Measurements from ENCODE around the gene LYZL2. TPM values are rescaled to one million over a fixed set of nuclear protein-coding genes. Genes with fewer than 3 reads are reported as not detected.
"Not testable (repeated sequence)": the region's sequence is repeated elsewhere in the genome, so short reads cannot be mapped to it uniquely, and the experiment has no call there.

LYZL2 gene
- not detected in 2 replicates for total RNA-seq
- long read RNA-seq = 0 reads

DNA sequence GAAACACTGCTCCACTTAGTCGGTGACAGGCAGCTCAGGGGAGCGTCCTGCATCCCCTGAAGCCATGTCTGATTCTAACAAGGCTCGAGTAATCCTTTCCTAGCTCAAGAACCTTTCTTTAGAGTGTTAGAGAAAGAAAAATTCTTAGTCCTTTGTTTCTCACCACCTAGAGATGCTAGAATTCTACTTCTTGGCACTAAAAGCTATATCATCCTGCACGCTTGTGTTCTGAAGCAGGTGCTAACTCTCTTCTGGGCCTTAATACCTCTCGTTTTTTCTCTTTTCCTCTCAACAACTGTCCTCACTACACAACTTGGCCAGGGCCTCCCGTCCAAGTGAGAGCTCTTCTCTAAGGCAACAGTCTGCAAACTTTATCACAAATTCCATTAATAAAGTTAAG is at the start of gene LYZL2:
Gene LYZL2 (minus strand): TSS at position 101 of the 400 bp plus-strand sequence. CDS start 2,838 bp downstream, outside the sequence.
- peaks cover under 1% of the 10 kb centered on the region for H3K27me3 Mint-ChIP-seq
- no peak for DNase-seq (ENCODE audit: low spot score, unreplicated experiment)
- peaks cover 3% of the 10 kb centered on the region for H3K9me3 Mint-ChIP-seq (ENCODE audit: low read depth)
- H3K4me3 Mint-ChIP-seq (ENCODE audit: low read depth) = no peak within 1 kb of the TSS
- H3K4me1 Mint-ChIP-seq (ENCODE audit: low read depth) = no peaks in the 10 kb centered on the region
- H3K36me3 Mint-ChIP-seq (ENCODE audit: insufficient read depth) = no peaks in the 10 kb centered on the region
- no peak within 1 kb of the TSS for H3K27ac Mint-ChIP-seq
- TF ChIP-seq, protein P1, sequence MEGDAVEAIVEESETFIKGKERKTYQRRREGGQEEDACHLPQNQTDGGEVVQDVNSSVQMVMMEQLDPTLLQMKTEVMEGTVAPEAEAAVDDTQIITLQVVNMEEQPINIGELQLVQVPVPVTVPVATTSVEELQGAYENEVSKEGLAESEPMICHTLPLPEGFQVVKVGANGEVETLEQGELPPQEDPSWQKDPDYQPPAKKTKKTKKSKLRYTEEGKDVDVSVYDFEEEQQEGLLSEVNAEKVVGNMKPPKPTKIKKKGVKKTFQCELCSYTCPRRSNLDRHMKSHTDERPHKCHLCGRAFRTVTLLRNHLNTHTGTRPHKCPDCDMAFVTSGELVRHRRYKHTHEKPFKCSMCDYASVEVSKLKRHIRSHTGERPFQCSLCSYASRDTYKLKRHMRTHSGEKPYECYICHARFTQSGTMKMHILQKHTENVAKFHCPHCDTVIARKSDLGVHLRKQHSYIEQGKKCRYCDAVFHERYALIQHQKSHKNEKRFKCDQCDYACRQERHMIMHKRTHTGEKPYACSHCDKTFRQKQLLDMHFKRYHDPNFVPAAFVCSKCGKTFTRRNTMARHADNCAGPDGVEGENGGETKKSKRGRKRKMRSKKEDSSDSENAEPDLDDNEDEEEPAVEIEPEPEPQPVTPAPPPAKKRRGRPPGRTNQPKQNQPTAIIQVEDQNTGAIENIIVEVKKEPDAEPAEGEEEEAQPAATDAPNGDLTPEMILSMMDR (IDR thresholded peaks at IDR 0.05; ENCODE audit: unreplicated experiment) = no peak

DNA sequence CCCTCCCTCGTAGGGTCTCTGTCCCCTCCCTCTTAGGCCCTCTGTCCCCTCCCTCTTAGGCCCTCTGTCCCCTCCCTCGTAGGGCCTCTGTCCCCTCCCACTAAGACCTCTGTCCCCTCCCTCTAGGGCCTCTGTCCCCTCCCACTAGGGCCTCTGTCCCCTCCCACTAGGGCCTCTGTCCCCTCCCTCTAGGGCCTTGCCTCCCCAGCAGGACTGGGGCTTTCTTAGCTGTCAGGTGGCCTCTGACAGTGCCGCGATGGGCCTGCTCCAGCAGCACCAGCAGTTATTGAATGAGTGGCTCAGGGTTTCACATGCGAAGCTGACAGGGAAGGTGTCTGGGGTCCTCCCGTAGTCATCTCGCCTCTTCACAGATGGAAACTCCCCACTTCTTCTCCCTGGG is 48.1 kb upstream of the LYZL2 start:
- H3K4me1 Mint-ChIP-seq (ENCODE audit: low read depth); H3K36me3 Mint-ChIP-seq (ENCODE audit: insufficient read depth); H3K27me3 Mint-ChIP-seq; H3K9me3 Mint-ChIP-seq (ENCODE audit: low read depth); H3K27ac Mint-ChIP-seq; DNase-seq (ENCODE audit: low spot score, unreplicated experiment); H3K4me3 Mint-ChIP-seq (ENCODE audit: low read depth): not testable (repeated sequence)

DNA sequence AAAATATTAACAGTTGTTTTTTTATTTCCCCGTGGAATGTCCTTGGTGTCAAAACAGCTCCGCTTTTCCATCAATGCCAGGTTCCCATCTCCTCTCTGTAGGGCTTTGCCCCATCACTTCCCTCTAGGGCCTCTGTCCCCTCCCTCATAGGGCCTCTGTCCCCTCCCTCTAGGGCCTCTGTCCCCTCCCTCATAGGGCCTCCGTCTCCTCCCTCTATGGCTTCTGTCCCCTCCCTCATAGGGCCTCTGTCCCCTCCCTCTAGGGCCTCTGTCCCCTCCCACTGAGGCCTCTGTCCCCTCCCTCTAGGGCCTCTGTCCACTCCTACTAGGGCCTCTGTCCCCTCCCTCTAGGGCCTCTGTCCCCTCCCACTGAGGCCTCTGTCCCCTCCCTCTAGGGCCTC is 47.6 kb upstream of the LYZL2 start:
- H3K4me1 Mint-ChIP-seq (ENCODE audit: low read depth); H3K27ac Mint-ChIP-seq; DNase-seq (ENCODE audit: low spot score, unreplicated experiment); H3K9me3 Mint-ChIP-seq (ENCODE audit: low read depth); H3K4me3 Mint-ChIP-seq (ENCODE audit: low read depth); H3K36me3 Mint-ChIP-seq (ENCODE audit: insufficient read depth); H3K27me3 Mint-ChIP-seq: not testable (repeated sequence)

DNA sequence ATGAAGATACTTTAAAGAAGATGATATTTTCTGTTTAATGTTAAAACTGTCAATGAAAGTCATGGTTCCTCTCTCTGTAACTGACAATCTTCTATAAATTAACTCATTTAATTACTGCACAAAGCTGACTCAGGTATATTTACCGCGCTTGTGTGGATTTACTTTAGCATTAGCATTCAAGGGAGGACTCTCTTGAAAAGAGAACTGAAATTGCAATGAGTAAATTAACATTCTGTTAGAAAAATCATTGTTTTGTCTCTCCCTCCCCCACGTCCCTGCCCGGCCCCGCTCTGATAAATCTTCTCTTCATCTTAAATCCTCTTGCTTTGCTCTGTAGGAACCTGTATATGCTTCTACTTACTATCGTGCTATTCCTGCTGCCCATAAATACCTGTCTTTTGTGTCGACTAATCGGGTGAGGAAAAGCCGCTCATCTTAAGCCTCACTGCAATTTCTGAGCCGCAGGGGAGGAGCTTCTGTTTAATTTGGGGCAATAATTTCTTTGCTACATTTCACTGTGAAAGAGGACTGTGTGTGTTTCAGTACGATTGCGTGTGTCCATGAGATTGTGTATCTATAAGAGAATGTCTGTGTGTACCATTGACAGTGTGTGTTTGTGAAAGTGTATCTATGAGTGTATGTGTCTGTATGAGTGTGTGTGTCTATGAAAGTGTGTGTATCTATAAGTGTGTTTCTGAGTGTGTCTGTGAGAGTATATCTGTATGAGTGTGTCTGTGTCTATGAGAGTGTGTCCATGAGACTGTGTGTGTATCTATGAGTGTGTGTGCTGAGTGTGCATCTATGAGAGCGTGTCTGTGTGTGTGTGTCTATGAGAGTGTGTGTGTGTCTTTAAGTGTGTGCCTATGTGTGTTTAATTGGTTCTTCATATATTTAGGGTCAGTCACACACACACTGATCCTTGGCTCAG is 46.5 kb upstream of the LYZL2 start:
- H3K4me3 Mint-ChIP-seq (ENCODE audit: low read depth) = no peak overlapping the region

DNA sequence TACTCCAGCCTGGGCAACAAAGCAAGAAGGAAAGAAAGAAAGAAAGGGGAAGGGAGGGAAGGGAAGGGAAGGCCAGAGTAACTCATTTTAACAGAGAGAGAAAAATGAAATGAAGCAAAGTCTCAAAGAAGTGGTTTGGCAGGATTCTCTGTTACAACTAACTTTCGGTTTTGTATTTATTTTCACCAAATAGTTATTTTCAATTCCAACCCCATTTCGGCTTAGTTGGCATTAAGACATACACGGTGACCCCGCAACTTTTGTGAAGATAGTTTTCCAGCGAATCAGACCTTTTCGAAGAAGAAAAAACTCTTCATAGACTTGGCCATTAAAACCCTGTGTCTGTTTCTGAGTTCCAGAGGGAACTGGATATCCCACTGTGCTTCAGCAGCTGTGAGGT is 45.2 kb upstream of the LYZL2 start:
- no peaks in the 10 kb centered on the region for H3K36me3 Mint-ChIP-seq (ENCODE audit: insufficient read depth)
- peaks cover under 1% of the 10 kb centered on the region for H3K9me3 Mint-ChIP-seq (ENCODE audit: low read depth)
- peaks cover 16% of the 10 kb centered on the region for H3K27me3 Mint-ChIP-seq
- TF ChIP-seq, protein P1 (IDR thresholded peaks at IDR 0.05; ENCODE audit: unreplicated experiment) = no peak
- H3K27ac Mint-ChIP-seq = no peak overlapping the region
- no peak for DNase-seq (ENCODE audit: low spot score, unreplicated experiment)
- no peaks in the 10 kb centered on the region for H3K4me1 Mint-ChIP-seq (ENCODE audit: low read depth)
- H3K4me3 Mint-ChIP-seq (ENCODE audit: low read depth) = no peak overlapping the region

More for the DNA sequence above, 46.5 kb upstream of the LYZL2 start:
- TF ChIP-seq, protein P1 (IDR thresholded peaks at IDR 0.05; ENCODE audit: unreplicated experiment) = no peak
- Mint-ChIP-seq H3K27me3 (peaks cover 12% of the 10 kb centered on the region), H3K4me1 (ENCODE audit: low read depth) (no peaks in the 10 kb centered on the region), H3K36me3 (ENCODE audit: insufficient read depth) (no peaks in the 10 kb centered on the region), H3K9me3 (ENCODE audit: low read depth) (peaks cover 8% of the 10 kb centered on the region), H3K27ac (no peak overlapping the region)
- DNase-seq (ENCODE audit: low spot score, unreplicated experiment) = no peak

DNA sequence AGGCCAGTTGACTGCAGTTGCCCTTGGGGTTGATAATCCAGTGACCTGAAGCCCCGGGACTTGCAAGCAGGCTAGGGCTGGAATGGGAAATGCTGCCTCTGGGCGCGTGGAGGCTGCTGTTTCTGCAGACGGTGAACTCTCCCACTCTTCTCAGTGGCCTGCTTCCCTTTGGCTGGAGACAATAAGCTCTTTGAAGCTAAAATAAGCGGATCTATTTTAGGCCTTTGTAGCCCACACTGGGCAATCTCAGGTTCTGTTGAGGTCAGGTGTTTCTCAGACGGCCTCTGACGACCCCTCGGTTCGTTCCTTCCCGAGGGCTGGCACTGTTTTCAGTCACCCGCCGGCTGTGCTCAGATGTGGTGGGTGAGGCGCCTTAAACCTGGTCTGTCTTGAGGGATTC is 43.7 kb upstream of the LYZL2 start:
- H3K4me1 Mint-ChIP-seq (ENCODE audit: low read depth); H3K9me3 Mint-ChIP-seq (ENCODE audit: low read depth); DNase-seq (ENCODE audit: low spot score, unreplicated experiment): not testable (repeated sequence)

DNA sequence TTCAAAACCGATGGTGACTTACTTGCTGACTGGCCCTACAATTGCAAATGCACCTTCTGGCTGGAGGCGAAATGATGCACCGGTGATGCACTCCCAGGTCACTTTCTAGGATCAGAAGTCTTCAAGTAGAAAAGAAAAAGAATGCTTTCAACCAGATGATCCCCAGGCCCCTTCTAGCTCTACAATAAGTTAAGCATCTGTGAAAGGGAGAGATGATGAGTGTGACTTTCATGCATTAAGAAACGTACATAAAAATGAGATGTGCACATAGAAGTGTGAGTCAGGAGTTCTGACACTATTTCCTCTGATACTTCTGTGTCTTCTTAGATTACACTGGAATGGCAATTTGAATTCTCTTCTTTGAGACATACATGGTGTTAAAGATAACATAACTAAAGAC is 42.8 kb upstream of the LYZL2 start:
- H3K27me3 Mint-ChIP-seq = peaks cover 14% of the 10 kb centered on the region
- not testable (repeated sequence) for H3K4me3 Mint-ChIP-seq (ENCODE audit: low read depth); H3K27ac Mint-ChIP-seq; H3K36me3 Mint-ChIP-seq (ENCODE audit: insufficient read depth); H3K4me1 Mint-ChIP-seq (ENCODE audit: low read depth); DNase-seq (ENCODE audit: low spot score, unreplicated experiment); H3K9me3 Mint-ChIP-seq (ENCODE audit: low read depth)

More for the DNA sequence above, 43.7 kb upstream of the LYZL2 start:
- peaks cover 17% of the 10 kb centered on the region for H3K27me3 Mint-ChIP-seq
- not testable (repeated sequence) for H3K36me3 Mint-ChIP-seq (ENCODE audit: insufficient read depth); H3K4me3 Mint-ChIP-seq (ENCODE audit: low read depth); H3K27ac Mint-ChIP-seq

All from progenitor cell of endocrine pancreas (in vitro differentiated cells).